ENCODE measurements around the gene CHPF2. TPM values are rescaled to one million over a fixed set of nuclear protein-coding genes. Genes with fewer than 3 reads are reported as not detected.

Gene CHPF2
- total and polyA plus RNA-seq, 2 experiments from 2014 or later = 4.8 to 26.1 TPM

GRCh38 chr7:151281686-151282085 is 49.4 kb downstream of the CHPF2 start (continued):
- TF ChIP-seq, protein P1, sequence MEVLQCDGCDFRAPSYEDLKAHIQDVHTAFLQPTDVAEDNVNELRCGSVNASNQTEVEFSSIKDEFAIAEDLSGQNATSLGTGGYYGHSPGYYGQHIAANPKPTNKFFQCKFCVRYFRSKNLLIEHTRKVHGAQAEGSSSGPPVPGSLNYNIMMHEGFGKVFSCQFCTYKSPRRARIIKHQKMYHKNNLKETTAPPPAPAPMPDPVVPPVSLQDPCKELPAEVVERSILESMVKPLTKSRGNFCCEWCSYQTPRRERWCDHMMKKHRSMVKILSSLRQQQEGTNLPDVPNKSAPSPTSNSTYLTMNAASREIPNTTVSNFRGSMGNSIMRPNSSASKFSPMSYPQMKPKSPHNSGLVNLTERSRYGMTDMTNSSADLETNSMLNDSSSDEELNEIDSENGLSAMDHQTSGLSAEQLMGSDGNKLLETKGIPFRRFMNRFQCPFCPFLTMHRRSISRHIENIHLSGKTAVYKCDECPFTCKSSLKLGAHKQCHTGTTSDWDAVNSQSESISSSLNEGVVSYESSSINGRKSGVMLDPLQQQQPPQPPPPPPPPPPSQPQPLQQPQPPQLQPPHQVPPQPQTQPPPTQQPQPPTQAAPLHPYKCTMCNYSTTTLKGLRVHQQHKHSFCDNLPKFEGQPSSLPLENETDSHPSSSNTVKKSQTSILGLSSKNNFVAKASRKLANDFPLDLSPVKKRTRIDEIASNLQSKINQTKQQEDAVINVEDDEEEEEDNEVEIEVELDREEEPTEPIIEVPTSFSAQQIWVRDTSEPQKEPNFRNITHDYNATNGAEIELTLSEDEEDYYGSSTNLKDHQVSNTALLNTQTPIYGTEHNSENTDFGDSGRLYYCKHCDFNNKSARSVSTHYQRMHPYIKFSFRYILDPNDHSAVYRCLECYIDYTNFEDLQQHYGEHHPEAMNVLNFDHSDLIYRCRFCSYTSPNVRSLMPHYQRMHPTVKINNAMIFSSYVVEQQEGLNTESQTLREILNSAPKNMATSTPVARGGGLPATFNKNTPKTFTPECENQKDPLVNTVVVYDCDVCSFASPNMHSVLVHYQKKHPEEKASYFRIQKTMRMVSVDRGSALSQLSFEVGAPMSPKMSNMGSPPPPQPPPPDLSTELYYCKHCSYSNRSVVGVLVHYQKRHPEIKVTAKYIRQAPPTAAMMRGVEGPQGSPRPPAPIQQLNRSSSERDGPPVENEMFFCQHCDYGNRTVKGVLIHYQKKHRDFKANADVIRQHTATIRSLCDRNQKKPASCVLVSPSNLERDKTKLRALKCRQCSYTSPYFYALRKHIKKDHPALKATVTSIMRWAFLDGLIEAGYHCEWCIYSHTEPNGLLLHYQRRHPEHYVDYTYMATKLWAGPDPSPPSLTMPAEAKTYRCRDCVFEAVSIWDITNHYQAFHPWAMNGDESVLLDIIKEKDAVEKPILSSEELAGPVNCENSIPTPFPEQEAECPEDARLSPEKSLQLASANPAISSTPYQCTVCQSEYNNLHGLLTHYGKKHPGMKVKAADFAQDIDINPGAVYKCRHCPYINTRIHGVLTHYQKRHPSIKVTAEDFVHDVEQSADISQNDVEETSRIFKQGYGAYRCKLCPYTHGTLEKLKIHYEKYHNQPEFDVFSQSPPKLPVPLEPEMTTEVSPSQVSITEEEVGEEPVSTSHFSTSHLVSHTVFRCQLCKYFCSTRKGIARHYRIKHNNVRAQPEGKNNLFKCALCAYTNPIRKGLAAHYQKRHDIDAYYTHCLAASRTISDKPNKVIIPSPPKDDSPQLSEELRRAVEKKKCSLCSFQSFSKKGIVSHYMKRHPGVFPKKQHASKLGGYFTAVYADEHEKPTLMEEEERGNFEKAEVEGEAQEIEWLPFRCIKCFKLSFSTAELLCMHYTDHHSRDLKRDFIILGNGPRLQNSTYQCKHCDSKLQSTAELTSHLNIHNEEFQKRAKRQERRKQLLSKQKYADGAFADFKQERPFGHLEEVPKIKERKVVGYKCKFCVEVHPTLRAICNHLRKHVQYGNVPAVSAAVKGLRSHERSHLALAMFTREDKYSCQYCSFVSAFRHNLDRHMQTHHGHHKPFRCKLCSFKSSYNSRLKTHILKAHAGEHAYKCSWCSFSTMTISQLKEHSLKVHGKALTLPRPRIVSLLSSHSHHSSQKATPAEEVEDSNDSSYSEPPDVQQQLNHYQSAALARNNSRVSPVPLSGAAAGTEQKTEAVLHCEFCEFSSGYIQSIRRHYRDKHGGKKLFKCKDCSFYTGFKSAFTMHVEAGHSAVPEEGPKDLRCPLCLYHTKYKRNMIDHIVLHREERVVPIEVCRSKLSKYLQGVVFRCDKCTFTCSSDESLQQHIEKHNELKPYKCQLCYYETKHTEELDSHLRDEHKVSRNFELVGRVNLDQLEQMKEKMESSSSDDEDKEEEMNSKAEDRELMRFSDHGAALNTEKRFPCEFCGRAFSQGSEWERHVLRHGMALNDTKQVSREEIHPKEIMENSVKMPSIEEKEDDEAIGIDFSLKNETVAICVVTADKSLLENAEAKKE (CRISPR knock-in tag; IDR thresholded peaks at IDR 0.05) = no peak
- TF ChIP-seq EZH2phosphoT487 (IDR thresholded peaks at IDR 0.05; ENCODE audit: unreplicated experiment) = no peak
- TF ChIP-seq, protein P2, sequence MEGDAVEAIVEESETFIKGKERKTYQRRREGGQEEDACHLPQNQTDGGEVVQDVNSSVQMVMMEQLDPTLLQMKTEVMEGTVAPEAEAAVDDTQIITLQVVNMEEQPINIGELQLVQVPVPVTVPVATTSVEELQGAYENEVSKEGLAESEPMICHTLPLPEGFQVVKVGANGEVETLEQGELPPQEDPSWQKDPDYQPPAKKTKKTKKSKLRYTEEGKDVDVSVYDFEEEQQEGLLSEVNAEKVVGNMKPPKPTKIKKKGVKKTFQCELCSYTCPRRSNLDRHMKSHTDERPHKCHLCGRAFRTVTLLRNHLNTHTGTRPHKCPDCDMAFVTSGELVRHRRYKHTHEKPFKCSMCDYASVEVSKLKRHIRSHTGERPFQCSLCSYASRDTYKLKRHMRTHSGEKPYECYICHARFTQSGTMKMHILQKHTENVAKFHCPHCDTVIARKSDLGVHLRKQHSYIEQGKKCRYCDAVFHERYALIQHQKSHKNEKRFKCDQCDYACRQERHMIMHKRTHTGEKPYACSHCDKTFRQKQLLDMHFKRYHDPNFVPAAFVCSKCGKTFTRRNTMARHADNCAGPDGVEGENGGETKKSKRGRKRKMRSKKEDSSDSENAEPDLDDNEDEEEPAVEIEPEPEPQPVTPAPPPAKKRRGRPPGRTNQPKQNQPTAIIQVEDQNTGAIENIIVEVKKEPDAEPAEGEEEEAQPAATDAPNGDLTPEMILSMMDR (conservative IDR thresholded peaks at IDR 0.05; ENCODE audit: low read depth in 2 of 2) = no peak
- no peak for TF ChIP-seq ZNF331 (CRISPR knock-in tag; IDR thresholded peaks at IDR 0.05; ENCODE audit: low read depth)
- TF ChIP-seq JUNB (IDR thresholded peaks at IDR 0.05; ENCODE audit: unreplicated experiment) = no peak
- TF ChIP-seq NANOG (IDR thresholded peaks at IDR 0.05; ENCODE audit: borderline replicate concordance) = no peak
- TF ChIP-seq EZH2 (IDR thresholded peaks at IDR 0.05; ENCODE audit: low read depth, unreplicated experiment) = no peak
- TF ChIP-seq ZNF114 (CRISPR knock-in tag; IDR thresholded peaks at IDR 0.05) = no peak

GRCh38 chr7:151282111-151282510 is 49.8 kb downstream of the CHPF2 start:
- no peaks in the 10 kb centered on the region for H3K9me2 ChIP-seq (ENCODE audit: insufficient read depth)
- ATAC-seq (no peak), DNase-seq (ENCODE audit: low spot score) (no peak)
- no peaks in the 10 kb centered on the region for H3K79me2 ChIP-seq (replicated peaks; ENCODE audit: insufficient read depth)
- H3K27me3 Mint-ChIP-seq (ENCODE audit: insufficient read depth, low read depth, poor library complexity) = peaks cover 16% of the 10 kb centered on the region
- H3K27ac ChIP-seq (ENCODE audit: low read depth) = no peak overlapping the region
- H4K20me1 ChIP-seq (replicated peaks; ENCODE audit: insufficient read depth) = no peaks in the 10 kb centered on the region
- peaks cover 10% of the 10 kb centered on the region for H3K27me3 ChIP-seq (ENCODE audit: insufficient read depth)
- H3K4me3 ChIP-seq = no peak overlapping the region
- no peaks in the 10 kb centered on the region for H3K36me3 ChIP-seq (ENCODE audit: insufficient read depth)
- H3K4me1 ChIP-seq (ENCODE audit: insufficient read depth) = peaks cover 6% of the 10 kb centered on the region; the same call in 1 of the 2 replicates
- H3F3A ChIP-seq (replicated peaks; ENCODE audit: low read depth) = no peaks in the 10 kb centered on the region
- H3K36me3 Mint-ChIP-seq (ENCODE audit: low read depth) = no peaks in the 10 kb centered on the region
- no peak overlapping the region for H3K4me3 Mint-ChIP-seq
- H3K4me2 ChIP-seq = no peak overlapping the region
- H2AFZ ChIP-seq = no peak overlapping the region
- H3K27ac Mint-ChIP-seq = no peak overlapping the region
- H3K4me1 Mint-ChIP-seq = peaks cover 20% of the 10 kb centered on the region
- H3K9me3 Mint-ChIP-seq = no peaks in the 10 kb centered on the region
- no peak for TF ChIP-seq EZH2phosphoT487 (IDR thresholded peaks at IDR 0.05; ENCODE audit: unreplicated experiment)
- TF ChIP-seq POLR2AphosphoS5 (IDR thresholded peaks at IDR 0.05; ENCODE audit: low read depth) = no peak
- TF ChIP-seq EZH2 (IDR thresholded peaks at IDR 0.05; ENCODE audit: low read depth, unreplicated experiment) = no peak
- TF ChIP-seq, protein P2 (conservative IDR thresholded peaks at IDR 0.05; ENCODE audit: low read depth in 2 of 2) = no peak
- no peak for TF ChIP-seq ZNF114 (CRISPR knock-in tag; IDR thresholded peaks at IDR 0.05)
- no peak for TF ChIP-seq NANOG (IDR thresholded peaks at IDR 0.05; ENCODE audit: borderline replicate concordance)
- no peak for TF ChIP-seq JUNB (IDR thresholded peaks at IDR 0.05; ENCODE audit: unreplicated experiment)
- no peak for TF ChIP-seq CREB1 (CRISPR knock-in tag; IDR thresholded peaks at IDR 0.05; ENCODE audit: low read depth)

Measured in GM23338 (cell line).